Suprapubic skin (tissue), 4 donors: Measurements from ENCODE around the gene PIGZ.

ENCODE experiments used
- EP300 ChIP-seq: sonication (generic); formaldehyde crosslinking; IDR thresholded peaks from one replicate; pipeline ENCODE4 v1.6.1; 2017; ENCODE audit warnings: antibody characterized with exemption
- POLR2A ChIP-seq, 2 donors: fragments of 450-650 bp; IDR thresholded peaks; one replicate each; pipeline ENCODE4 v1.6.1; 2017; ENCODE audit warnings: antibody characterized with exemption in 2 of 2, mild to moderate bottlenecking in 2 of 2, moderate library complexity in 2 of 2
- POLR2AphosphoS5 ChIP-seq, 3 donors: sonication (generic); formaldehyde crosslinking; IDR thresholded peaks; one replicate each; pipeline ENCODE4 v1.6.1; 2017; ENCODE audit warnings: antibody characterized with exemption in 3 of 3
- TF ChIP-seq, protein P1 (sequence below), 2 donors: fragments of 200-600 bp in 1 of 2; fragments of 450-650 bp in 1 of 2; sonication (generic) in 1 of 2; IDR thresholded peaks; one replicate each; pipeline ENCODE4 v1.5.1; 2016 to 2019; ENCODE audit warnings: antibody characterized with exemption in 2 of 2, mild to moderate bottlenecking in 1 of 2, moderate library complexity in 1 of 2

DNA sequence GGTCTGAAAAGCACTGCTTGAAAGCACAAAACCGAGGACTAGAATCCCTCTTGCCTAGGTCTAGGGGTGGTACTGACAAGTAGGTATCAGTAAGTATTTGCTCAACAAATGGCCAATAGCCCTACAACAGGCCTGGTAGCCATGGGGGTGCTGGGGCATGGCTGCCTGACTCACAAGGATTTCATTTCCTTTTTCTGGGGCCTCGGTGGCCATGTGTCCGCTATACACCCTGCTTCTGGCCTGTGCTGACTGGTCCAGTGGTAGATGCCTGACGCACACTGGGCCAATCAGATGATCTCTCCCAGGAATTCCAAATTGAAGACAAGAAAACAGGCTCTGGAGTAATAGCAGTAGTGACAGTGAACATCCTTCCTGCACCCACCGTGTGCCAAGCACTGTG is 31.6 kb upstream of the PIGZ start:
- TF ChIP-seq POLR2AphosphoS5 (IDR thresholded peaks at IDR 0.05) (no peak), EP300 (no peak), POLR2A (IDR thresholded peaks at IDR 0.05) (no peak)
- TF ChIP-seq, protein P1, sequence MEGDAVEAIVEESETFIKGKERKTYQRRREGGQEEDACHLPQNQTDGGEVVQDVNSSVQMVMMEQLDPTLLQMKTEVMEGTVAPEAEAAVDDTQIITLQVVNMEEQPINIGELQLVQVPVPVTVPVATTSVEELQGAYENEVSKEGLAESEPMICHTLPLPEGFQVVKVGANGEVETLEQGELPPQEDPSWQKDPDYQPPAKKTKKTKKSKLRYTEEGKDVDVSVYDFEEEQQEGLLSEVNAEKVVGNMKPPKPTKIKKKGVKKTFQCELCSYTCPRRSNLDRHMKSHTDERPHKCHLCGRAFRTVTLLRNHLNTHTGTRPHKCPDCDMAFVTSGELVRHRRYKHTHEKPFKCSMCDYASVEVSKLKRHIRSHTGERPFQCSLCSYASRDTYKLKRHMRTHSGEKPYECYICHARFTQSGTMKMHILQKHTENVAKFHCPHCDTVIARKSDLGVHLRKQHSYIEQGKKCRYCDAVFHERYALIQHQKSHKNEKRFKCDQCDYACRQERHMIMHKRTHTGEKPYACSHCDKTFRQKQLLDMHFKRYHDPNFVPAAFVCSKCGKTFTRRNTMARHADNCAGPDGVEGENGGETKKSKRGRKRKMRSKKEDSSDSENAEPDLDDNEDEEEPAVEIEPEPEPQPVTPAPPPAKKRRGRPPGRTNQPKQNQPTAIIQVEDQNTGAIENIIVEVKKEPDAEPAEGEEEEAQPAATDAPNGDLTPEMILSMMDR (IDR thresholded peaks at IDR 0.05): no peak
